Measurements from ENCODE around the gene LRRC4C.

LRRC4C gene

DNA sequence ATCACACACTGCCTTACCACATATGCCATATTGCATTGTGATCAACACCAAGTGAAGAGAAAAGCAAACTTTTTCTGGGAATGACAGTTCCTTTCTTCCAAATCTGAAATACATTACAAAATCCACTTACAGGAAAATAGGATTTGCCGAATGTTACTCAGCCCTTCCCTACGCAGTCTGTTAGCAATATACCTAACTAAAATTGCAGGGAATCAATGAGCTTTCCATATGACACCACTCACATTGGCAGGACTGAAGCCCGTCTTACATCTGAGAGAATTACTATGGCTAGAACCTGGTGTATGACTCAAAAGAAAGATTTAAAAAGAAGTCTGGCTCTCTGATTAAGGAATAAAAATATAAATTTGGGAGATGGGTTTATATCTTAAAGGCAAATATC is 136.0 kb downstream of the LRRC4C start:
- no peak for DNase-seq (ENCODE audit: low read depth)

DNA sequence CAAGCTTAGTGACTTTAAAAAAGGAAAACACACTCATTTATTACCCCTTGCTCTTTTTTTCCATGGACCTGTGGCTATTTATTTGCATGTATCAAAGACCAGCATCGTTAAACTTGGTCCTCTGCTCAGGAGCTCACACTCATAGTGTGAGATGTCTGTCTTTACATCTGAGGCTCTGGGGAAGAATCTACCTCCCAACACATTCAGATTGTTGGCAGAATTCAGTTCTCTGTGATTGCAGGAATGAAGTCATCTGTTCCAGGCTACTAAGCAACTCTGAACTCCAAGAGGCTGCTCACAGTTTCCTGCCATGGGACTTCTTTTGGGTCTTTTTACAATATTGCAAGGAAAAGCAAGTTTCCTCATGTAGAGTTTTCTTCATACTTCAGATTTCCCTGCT is 138.8 kb downstream of the LRRC4C start:
- no peak for DNase-seq (ENCODE audit: low read depth)

- no peak for DNase-seq (ENCODE audit: low read depth)
Measured at GRCh38 chr11:41320238-41320637, 139.2 kb downstream of the LRRC4C start.

DNA sequence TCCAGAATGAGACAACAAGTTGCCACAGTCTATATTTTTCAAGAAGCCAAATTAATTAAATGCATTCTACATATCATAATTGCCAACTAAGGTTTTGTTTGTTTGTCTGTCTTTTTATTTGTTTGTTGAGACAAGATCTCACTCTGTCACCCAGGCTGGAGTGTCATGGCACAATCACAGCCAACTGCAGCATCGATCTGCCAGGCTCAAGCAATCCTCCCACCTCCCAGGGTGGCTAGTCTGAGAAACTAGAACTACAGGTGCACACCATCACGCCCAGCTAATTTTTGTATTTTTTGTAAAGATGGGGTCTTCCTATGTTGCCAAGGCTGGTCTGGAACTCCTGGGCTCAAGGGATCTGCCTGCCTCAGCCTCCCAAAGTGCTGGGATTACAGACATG is 140.0 kb downstream of the LRRC4C start:
- DNase-seq (ENCODE audit: low read depth), result no peak

DNA sequence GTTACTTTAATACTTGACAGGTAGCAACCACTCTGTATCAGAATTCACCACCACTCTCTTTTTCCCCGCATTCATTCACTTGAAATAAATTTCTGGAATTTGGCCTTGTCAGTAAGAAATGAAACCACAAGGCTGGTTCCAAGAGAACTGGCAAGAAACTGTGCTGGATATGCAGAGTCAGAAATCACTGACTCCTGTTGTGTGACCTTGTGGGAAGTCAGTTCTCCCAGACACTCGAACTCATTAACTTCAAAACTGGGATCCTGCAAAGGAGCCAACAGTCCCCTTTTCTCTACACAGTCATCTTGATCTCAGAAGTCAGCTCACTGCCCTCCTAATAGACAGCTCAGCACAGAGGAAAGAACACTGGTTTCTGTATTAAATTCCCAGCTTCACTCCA is 142.7 kb downstream of the LRRC4C start:
- DNase-seq (ENCODE audit: low read depth), result no peak

DNA sequence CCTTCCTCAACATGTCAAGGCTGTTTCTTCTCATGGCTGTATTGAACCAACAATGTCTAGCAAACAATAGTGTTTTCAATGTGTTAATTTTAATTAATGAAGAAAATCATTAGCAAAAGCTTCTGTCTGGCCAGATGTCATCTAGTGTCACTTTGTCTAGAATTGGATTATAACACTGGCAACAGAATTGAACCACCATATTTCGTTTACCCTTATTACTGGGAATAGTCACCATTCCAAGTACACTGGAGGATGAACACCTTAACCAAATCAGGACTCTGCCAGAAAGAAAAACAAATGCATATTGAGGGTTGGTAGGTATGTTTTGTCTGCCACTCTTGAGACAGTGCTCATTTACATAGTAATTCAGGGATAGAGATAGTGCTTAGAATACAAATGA is 146.2 kb downstream of the LRRC4C start:
- no peak for DNase-seq (ENCODE audit: low read depth)

GRCh38 chr11:41309716-41310115 is 149.7 kb downstream of the LRRC4C start:
- no peak for DNase-seq (ENCODE audit: low read depth)

- no peak for DNase-seq (ENCODE audit: low read depth)
Measured at GRCh38 chr11:41309111-41309522, 150.3 kb downstream of the LRRC4C start.

DNA sequence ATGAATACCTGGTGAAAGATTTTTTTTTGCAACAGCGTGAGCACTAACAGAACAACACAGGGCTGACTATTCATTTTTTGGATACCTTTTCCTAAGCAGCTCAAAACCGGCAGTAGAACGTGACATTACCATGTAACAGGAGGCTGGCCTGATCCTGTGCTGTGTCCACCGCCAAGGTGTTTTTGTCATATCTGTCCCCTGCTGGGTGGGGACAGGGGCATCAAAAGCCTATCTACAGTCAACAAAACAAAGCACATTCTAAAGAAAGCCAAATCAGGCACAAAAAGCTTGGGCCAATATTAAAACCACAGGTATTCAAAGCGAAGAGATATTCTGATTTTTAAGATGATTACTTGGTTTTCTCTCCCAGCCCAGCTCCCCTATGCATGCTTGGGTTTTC is 151.2 kb downstream of the LRRC4C start:
- no peak for DNase-seq (ENCODE audit: low read depth)

- no peak for DNase-seq (ENCODE audit: low read depth)
Measured at GRCh38 chr11:41307296-41308080, 152.0 kb downstream of the LRRC4C start.

GRCh38 chr11:41306431-41306830 is 153.0 kb downstream of the LRRC4C start:
- DNase-seq (ENCODE audit: low read depth), result no peak

GRCh38 chr11:41301023-41301422 is 158.4 kb downstream of the LRRC4C start:
- no peak for DNase-seq (ENCODE audit: low read depth)

DNA sequence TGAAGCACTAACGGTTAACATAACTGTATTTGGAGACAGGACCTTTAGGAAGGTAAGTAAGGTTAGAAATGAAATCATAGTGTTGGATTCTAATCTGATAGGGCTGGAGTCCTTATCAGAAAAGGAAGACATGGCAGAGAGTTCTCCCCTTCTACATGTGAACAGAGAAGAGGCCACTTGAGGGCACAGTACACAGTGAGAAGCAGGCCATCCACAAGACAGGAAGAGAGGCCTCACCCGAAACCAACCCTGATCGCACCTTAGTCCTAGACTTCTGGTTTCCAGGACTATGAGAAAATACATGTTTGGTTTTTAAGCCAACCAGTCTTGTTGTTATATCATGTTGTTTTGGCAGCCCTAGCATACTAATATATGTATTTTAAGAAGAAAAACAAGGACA is 170.0 kb downstream of the LRRC4C start:
- DNase-seq (ENCODE audit: low read depth), result no peak

GRCh38 chr11:41286751-41287150 is 172.7 kb downstream of the LRRC4C start:
- DNase-seq (ENCODE audit: low read depth), result no peak

DNA sequence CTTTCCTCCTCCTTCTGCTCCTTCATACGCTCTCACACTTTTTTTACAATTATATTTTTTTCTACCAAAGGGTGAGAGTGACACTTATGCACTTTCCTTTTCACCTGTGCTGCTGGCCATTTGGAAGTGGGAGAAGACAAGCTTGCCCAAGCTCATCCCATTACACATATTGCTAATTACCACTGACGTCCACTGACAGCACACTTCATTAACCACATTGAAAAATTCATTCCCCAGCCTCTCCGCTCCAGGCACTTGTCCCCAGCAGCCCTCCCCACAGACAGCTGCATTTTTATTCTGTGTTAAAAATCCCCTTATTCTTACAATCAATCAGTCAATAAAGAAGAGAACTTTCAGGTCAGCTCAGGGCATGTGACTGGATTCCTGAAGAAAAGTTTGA is 175.1 kb downstream of the LRRC4C start:
- DNase-seq (ENCODE audit: low read depth), result no peak

DNA sequence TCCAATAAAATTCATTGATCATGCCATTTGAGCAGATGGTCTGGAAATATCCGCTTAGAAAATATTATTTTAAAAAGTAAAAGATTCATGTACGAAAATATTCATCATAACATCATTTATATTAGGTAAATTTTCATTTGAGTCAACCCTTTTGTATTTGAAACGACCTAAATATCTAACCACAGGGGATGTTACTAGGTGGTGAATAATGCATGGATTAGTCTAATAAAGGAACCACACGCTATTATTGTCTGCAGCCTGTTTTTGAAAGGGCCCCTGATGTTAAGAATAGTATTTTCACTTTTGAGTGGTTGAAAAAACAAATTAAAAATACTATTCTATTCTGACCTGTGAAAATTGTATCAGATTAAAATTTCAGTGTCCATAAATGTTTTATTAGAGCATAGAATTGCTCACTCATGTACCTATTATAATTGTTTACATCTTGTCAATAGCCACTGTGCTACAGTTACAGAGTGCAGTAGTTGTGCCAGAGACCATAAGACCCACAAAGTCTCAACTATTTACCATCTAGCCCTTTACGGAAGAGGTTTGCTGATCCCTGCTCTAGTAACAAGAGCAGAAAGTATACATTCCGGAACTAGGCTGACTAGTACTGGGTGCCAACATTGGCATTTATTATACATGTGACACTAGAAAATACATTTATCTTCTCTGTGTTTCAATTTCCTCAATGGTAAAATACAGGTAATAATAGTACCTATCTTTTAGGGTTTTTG is 176.1 kb downstream of the LRRC4C start:
- no peak for DNase-seq (ENCODE audit: low read depth)

DNA sequence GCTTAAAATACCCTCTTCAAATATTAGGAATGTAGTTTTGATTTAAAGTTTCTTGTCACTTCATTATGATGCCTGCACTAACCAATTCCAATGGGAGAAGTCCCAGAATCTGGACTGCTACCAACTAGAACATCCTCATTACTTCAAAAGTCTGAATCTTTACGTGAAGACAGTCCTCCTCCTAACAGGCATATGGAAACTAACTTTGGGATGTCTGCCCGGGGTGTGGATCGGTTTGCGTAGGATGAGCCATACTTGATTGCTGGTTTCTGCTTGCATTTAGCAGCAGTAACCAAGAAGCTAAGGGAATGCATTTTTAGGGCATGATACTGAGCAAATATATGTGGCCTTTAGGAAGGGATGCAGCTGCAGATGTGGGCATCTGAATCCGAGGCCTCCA is 177.1 kb downstream of the LRRC4C start:
- DNase-seq (ENCODE audit: low read depth), result no peak

- no peak for DNase-seq (ENCODE audit: low read depth)
Measured at GRCh38 chr11:41281131-41281742, 178.2 kb downstream of the LRRC4C start.

- no peak for DNase-seq (ENCODE audit: low read depth)
Measured at GRCh38 chr11:41274831-41275230, 184.6 kb downstream of the LRRC4C start.

- DNase-seq (ENCODE audit: low read depth), result no peak
Measured at GRCh38 chr11:41273908-41274307, 185.5 kb downstream of the LRRC4C start.

- DNase-seq (ENCODE audit: low read depth), result no peak
Measured at GRCh38 chr11:41267451-41267850, 192.0 kb downstream of the LRRC4C start.

DNA sequence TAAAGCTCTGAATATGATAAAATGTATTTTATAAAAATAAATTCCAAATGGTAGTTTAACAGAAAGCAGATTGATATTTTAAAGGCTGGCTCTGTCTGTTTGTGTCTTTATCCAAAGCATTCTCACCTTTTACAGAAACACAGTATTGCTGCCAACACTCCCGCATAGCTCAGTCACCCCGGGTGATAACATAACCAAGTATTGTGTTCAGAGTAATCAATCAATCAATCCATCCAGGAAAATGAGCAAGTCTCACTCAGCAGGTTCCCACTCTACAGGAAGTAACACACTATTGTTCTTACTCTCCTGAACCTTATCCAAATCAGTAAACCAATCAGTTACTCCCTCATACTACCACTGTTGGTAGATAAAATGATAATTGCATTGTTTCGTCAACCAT is 203.4 kb downstream of the LRRC4C start:
- DNase-seq (ENCODE audit: low read depth), result no peak

DNA sequence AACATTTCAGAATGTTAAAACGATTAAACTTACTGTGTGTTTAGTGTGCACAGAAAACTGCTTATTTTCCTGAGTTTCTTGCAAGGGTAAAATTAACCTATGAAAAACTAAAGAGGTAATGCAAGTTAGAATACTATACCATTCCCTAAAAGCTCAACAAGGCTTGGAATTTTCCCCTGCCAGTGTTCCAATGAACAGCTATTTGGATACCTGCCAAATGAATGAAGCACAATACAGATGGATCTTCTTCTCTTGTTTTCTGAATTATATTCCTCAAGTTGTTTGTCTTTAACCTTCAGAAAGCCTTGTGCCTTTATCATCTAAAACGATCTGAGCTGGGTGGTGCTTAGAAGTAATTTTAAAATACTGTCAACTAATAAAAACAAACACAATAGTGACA is 204.5 kb downstream of the LRRC4C start:
- no peak for DNase-seq (ENCODE audit: low read depth)

All from ELR (cell line).